ENCODE data around the gene LRRC1. TPM values are rescaled to one million over a fixed set of nuclear protein-coding genes. Genes with fewer than 3 reads are reported as not detected.
A peak's percentile ranks its signal among the peaks of the same experiment; 100 is the strongest.

LRRC1 gene
- total RNA-seq, 2 experiments from 2014 or later = 4.5 to 4.6 TPM

DNA sequence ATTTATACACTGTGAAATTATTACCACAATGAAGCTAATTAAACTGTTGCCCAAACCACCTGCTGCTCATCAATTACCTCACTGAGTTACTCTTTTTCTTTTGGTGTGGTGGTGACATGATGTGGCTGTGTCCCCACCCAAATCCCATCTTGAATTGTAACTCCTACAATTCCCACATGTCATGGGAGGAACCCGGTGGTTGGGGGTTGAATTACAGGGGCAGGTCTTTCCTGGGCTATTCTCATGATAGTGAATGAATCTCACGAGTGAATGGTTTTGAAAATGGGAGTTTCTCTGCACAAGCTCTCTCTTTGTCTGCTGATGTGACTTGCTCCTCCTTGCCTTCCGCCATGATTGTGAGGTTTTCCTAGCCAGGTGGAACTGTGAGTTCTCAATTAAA is 145.0 kb downstream of the LRRC1 start:
- CTCF ChIA-PET = no interaction called here
- Mint-ChIP-seq H3K27ac (no peak overlapping the region), H3K27me3 (peaks cover 11% of the 10 kb centered on the region), H3K9me3 (ENCODE audit: low read depth) (no peaks in the 10 kb centered on the region), H3K4me1 (peaks cover 12% of the 10 kb centered on the region), H3K4me3 (no peak overlapping the region), H3K36me3 (no peaks in the 10 kb centered on the region)
- DNase-seq (no peak), ATAC-seq (no peak)

DNA sequence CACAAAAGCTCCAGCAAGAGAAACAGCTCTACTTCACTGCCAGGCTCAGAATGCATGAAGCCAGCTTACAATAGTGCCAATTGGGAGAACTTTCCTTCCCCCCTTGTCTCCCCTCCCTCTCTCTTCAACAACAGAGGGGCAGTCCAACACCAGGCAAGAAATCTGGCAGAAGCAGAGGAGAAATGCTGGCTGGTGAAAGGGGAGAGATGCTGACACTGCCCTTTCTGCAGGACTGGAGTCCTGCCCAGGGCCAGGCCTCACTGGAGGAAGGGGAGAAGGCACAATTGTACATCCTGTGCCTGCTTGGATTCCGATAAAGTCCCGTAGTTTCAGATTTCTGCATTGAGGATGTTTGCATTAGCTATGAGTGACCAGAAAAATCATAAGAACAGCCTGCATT is 148.6 kb downstream of the LRRC1 start:
- DNase-seq (no peak), ATAC-seq (no peak)
- CTCF ChIA-PET = no interaction called here
- no peaks in the 10 kb centered on the region for H3K9me3 Mint-ChIP-seq (ENCODE audit: low read depth)
- H3K4me3 Mint-ChIP-seq = no peak overlapping the region
- peaks cover 4% of the 10 kb centered on the region for H3K4me1 Mint-ChIP-seq
- no peaks in the 10 kb centered on the region for H3K36me3 Mint-ChIP-seq
- peaks cover 23% of the 10 kb centered on the region for H3K27me3 Mint-ChIP-seq
- no peak overlapping the region for H3K27ac Mint-ChIP-seq

DNA sequence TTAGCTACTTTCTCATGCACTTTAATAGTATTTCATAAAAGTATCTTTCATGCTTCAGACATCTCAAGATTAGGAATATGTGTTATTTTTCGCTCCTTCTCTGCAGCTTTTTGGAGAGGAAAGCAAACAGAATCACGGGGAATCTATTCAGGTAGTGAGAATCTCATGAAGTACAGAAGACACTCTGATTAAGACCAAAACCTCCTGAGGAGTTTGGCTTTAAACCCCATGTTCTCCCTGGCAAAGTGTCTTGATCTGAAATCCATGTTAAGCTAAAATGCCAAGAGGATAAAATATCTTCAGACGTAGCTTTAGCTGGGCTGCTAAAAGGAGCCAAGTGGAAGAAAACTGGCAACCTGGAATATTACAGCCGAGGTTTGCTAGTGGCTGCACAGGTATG is 149.3 kb downstream of the LRRC1 start:
- CTCF ChIA-PET = no interaction called here
- no peak overlapping the region for H3K4me3 Mint-ChIP-seq
- no peaks in the 10 kb centered on the region for H3K4me1 Mint-ChIP-seq
- no peaks in the 10 kb centered on the region for H3K9me3 Mint-ChIP-seq (ENCODE audit: low read depth)
- DNase-seq (no peak), ATAC-seq (no peak)
- H3K27ac Mint-ChIP-seq = no peak overlapping the region
- peaks cover 29% of the 10 kb centered on the region for H3K27me3 Mint-ChIP-seq
- no peaks in the 10 kb centered on the region for H3K36me3 Mint-ChIP-seq

DNA sequence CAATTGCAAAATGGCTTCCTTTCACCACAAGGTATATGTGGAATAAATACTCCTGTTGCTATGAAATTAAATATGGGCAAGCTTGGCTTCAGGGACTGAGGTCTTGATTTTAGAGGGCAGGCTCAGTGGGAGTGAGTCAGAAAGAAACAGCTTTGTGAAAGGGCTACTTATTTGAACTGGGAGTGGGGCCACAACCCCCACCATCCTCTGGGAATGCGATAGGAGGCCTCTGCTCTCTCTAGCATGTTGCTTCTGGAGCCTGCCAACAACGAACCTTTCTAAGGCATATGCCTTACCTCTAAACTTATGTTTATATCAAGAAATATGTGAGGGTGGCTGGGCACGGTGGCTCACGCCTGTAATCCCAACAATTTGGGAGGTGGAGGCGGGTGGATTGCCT is 149.7 kb downstream of the LRRC1 start:
- Mint-ChIP-seq H3K27me3 (peaks cover 33% of the 10 kb centered on the region), H3K27ac (no peak overlapping the region), H3K4me3 (no peak overlapping the region), H3K9me3 (ENCODE audit: low read depth) (no peaks in the 10 kb centered on the region), H3K36me3 (no peaks in the 10 kb centered on the region), H3K4me1 (no peaks in the 10 kb centered on the region)
- CTCF ChIA-PET = interaction anchor here (1.5 kb wide), 1 partner anchor 10 kb away, joined by 4 read pairs; no protein-coding TSS in a partner anchor
- no peak for DNase-seq
- no peak for ATAC-seq

DNA sequence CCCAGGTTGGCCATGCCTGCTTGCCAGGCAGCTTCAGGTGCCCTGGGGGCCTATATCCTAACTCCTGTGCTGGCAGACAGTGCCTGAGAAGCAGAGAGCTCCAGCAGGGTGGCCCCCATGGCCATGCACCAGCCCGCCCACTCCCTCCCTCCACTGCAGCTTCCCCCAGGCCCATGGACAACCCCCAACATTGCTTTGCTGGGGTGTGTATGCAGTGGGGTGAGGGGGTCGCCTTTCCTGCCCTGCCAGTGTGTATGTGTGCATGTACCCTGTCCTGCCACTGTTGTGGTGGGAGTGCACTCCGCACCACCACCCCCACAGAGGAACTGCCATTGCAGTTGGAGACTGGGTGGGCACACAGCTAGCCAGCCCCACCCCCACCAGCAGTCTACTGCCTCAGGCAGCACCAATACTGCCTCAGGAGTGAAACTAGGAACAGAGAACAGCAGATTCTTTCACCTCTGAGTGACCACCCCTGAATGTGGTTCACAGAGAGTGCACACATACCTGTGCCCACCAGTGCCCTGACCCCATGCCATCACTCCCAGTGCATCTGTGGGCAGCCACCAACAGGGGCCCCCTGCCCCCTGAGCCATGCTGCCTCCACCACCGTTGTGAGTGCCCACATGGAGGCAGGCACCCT is 151.1 kb downstream of the LRRC1 start:
- H3K9me3 Mint-ChIP-seq (ENCODE audit: low read depth) = peaks cover 3% of the 10 kb centered on the region
- DNase-seq (no peak), ATAC-seq (no peak)
- no peaks in the 10 kb centered on the region for H3K4me1 Mint-ChIP-seq
- H3K27me3 Mint-ChIP-seq = peaks cover 32% of the 10 kb centered on the region
- H3K4me3 Mint-ChIP-seq = no peak overlapping the region
- H3K27ac Mint-ChIP-seq = no peak overlapping the region
- CTCF ChIA-PET = interaction anchor here (1.5 kb wide), 1 partner anchor 9 kb away, joined by 4 read pairs; no protein-coding TSS in a partner anchor
- no peaks in the 10 kb centered on the region for H3K36me3 Mint-ChIP-seq

DNA sequence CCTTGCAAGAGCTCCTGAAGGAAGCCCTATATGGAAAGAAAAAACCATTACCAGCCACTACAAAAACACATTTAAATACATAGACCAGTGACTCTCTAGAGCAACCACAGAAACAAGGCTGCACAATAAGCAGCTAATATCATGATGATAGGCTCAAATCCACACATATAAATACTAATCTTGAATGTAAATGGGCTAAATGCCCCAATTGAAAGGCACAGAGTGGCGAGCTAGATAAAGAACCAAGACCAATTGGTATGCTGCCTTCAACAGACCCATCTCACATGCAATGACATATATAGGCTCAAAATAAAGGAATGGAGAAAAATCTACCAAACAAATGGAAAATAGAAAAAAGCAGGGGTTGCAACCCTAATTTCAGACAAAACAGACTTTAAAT is 153.0 kb downstream of the LRRC1 start:
- Mint-ChIP-seq H3K4me1 (no peaks in the 10 kb centered on the region), H3K36me3 (no peaks in the 10 kb centered on the region)
- CTCF ChIA-PET = no interaction called here

DNA sequence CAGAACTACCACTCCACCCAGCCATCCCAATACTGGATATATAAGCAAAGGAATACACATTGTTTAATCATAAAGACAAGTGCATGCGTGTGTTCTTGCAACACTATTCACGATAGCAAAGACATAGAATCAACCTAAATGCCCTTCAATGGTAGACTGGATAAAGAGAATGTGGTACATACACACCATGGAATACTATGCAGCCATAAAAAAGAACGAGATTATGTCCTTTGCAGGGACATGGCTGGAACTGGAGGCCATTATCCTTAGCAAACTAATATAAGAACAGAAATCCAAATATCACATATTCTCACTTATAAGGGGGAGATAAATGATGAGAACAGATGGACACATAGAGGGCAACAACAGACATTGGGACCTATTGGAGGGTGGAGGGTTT is 156.6 kb downstream of the LRRC1 start:
- no peaks in the 10 kb centered on the region for H3K36me3 Mint-ChIP-seq
- no peak overlapping the region for H3K27ac Mint-ChIP-seq
- H3K27me3 Mint-ChIP-seq = peaks cover 40% of the 10 kb centered on the region
- no peak for ATAC-seq
- H3K9me3 Mint-ChIP-seq (ENCODE audit: low read depth) = peaks cover 3% of the 10 kb centered on the region
- no peak for DNase-seq
- CTCF ChIA-PET = no interaction called here
- H3K4me3 Mint-ChIP-seq = no peak overlapping the region
- no peaks in the 10 kb centered on the region for H3K4me1 Mint-ChIP-seq

More for the DNA sequence above, 153.0 kb downstream of the LRRC1 start:
- no peak overlapping the region for H3K4me3 Mint-ChIP-seq
- peaks cover 3% of the 10 kb centered on the region for H3K9me3 Mint-ChIP-seq (ENCODE audit: low read depth)
- DNase-seq (no peak), ATAC-seq (no peak)
- H3K27me3 Mint-ChIP-seq = peaks cover 34% of the 10 kb centered on the region
- no peak overlapping the region for H3K27ac Mint-ChIP-seq

DNA sequence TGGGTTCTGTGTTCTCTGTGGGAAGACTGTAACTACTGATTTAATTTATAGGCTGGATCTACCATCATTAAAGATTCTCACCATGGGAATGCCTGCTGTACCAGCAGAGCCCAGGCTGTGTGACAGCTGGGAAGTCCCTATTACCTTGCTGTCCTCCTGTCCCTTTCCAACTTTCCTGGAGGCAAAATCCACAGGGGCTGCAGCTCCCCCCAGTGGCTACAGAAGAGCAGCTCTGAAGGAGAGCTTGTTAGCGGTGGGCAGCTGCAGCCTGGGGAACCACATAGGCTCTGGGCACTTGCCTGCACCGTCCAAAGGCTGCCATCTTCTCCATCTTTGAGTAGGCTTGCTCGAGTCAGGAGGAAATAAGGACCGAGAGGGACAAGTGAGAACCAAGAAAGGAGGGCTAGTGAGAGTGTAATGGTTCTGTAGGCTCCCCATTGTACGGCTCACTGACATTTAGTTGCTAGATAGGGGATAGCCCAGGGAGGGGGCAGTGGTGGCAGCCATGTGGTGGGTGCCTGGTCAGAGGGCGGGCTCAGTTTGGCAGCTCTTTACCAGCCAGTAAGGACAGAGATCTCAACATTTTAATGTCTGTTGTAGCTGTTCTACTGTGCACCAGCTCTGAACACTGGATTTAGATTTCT is 161.4 kb downstream of the LRRC1 start:
- Mint-ChIP-seq H3K27me3 (peaks cover 27% of the 10 kb centered on the region), H3K27ac (no peak overlapping the region), H3K4me1 (no peaks in the 10 kb centered on the region), H3K4me3 (no peak overlapping the region), H3K9me3 (ENCODE audit: low read depth) (no peaks in the 10 kb centered on the region), H3K36me3 (no peaks in the 10 kb centered on the region)
- peak; percentile 58 for ATAC-seq
- peak; percentile 51 for DNase-seq
- CTCF ChIA-PET = interaction anchor here (0.8 to 2.5 kb wide), 11 partner anchors 12 to 237 kb away, joined by 3 to 24 read pairs (median 5); partner anchors contain the start of gene LRRC1

DNA sequence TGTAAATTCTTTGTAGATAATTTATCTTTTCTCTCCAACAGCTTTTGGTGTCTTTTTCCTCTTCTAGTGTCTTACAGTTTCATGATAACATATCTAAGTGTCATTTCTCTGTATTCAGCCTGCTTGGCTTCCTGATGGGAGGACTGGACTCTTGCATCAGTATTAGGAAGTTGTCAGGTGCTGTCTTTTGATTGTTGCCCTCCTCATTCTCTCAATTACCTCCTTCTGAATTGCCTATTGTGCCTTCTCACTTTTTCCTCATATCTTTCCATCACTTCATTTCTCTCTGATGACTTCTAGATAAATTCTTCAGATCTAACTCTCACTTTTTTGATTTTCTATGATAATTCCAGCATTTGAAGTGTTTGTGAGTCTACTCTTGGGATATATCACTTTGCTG is 162.0 kb downstream of the LRRC1 start:
- no peak for DNase-seq
- Mint-ChIP-seq H3K27me3 (peaks cover 27% of the 10 kb centered on the region), H3K4me1 (no peaks in the 10 kb centered on the region), H3K9me3 (ENCODE audit: low read depth) (no peaks in the 10 kb centered on the region), H3K4me3 (no peak overlapping the region), H3K27ac (no peak overlapping the region), H3K36me3 (no peaks in the 10 kb centered on the region)
- CTCF ChIA-PET = interaction anchor here (1.1 to 2.5 kb wide), 8 partner anchors 52 to 238 kb away, joined by 3 to 24 read pairs (median 13); partner anchors contain the start of gene LRRC1
- ATAC-seq = no peak

DNA sequence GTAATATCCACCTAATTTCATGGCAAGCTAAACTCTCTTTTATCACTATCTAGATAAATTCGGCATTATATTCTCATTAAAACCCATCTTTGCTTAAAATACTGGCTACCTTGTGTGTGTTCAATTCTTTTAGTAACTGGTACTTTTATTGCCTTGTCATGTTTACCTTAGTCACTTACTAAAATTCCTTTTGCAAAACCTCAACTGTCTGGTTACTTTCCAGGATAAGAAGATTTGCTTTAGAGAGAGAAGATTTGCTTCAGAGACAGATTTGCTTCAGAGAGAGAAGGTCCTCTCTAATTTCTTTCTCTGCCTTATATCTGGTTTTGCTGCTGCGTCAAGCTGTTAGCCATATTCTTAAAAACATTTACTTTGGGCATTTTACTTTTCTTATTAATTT is 164.9 kb downstream of the LRRC1 start:
- peaks cover 27% of the 10 kb centered on the region for H3K27me3 Mint-ChIP-seq
- CTCF ChIA-PET = no interaction called here
- H3K36me3 Mint-ChIP-seq = no peaks in the 10 kb centered on the region
- no peaks in the 10 kb centered on the region for H3K4me1 Mint-ChIP-seq
- H3K27ac Mint-ChIP-seq = no peak overlapping the region
- H3K4me3 Mint-ChIP-seq = no peak overlapping the region
- no peak for ATAC-seq
- no peak for DNase-seq
- no peaks in the 10 kb centered on the region for H3K9me3 Mint-ChIP-seq (ENCODE audit: low read depth)

DNA sequence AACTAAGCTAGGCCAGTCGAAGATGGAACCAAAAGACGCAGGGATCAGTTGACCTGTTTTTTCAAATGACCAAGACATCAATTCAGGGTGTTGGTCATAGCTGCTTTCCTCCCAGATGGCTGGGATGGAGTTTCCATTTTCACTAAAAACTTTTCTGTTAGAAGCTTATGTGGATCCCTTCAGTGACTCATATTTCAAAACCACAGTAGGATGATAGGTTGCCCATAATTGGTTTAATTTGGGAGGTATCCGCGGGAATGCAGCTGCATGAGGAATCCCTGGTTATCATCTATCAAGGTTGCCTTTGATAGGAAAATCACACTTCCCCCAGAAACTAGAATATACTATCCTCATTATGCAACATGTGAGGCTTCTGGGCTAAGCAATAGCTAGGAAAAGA is 165.5 kb downstream of the LRRC1 start:
- H3K4me1 Mint-ChIP-seq = no peaks in the 10 kb centered on the region
- CTCF ChIA-PET = no interaction called here
- DNase-seq (no peak), ATAC-seq (no peak)
- no peaks in the 10 kb centered on the region for H3K36me3 Mint-ChIP-seq
- H3K4me3 Mint-ChIP-seq = no peak overlapping the region
- no peaks in the 10 kb centered on the region for H3K9me3 Mint-ChIP-seq (ENCODE audit: low read depth)
- no peak overlapping the region for H3K27ac Mint-ChIP-seq
- peaks cover 24% of the 10 kb centered on the region for H3K27me3 Mint-ChIP-seq

DNA sequence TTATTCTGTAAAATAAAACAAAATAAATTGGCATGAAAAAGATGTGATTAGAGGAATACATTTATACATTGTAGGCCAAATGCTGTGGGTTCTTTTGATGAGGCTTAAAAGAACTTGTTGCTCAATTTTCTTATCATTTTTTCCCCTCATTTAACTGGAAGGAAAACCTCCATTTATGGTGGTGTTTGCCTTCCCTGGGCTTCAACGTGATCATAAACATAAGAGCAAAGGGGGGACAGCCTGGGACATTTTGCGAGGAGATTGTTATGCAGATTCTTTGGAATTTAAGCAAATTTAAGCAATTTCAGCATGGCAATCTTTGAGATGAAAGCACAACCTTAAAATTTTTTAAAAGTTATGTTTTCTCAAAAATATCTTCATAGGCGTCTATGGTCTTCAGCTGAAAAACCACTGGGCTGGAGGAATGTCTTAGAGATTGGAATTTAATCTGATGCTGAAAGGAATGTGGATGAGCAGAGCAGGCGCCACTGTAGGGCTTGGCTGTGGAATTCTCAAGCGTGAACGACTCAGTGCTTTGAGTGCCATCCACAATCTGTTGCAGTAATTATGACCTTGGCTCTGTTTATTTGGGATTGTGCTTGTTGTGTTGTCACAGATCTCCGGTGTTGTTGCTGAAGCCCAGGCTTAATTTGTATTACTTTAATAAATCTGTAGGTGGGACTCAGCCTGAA is 167.0 kb downstream of the LRRC1 start:
- CTCF ChIA-PET = no interaction called here
- Mint-ChIP-seq H3K36me3 (no peaks in the 10 kb centered on the region), H3K27ac (no peak overlapping the region), H3K4me1 (no peaks in the 10 kb centered on the region), H3K27me3 (peaks cover 24% of the 10 kb centered on the region), H3K9me3 (ENCODE audit: low read depth) (no peaks in the 10 kb centered on the region), H3K4me3 (no peak overlapping the region)
- no peak for DNase-seq
- no peak for ATAC-seq

DNA sequence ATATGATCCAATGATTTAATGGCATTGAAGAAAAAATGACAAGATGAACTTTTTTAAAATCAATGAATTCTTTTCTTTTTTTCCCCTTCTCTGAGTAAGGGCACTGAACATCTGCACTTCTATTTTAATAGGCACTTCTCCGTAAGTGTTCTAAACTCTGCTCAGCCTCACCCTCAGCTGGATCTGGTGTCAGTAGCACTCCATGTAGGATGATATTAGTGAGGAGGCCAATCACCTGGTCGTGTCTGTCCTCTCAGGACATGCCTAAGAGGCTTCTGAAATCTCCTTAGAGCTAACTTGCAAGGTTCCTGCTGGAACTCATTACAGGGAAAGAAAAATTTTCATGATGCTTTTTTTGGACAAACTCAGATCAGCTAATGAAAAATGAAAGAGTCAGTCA is 167.8 kb downstream of the LRRC1 start:
- DNase-seq (no peak), ATAC-seq (no peak)
- Mint-ChIP-seq H3K27me3 (peaks cover 19% of the 10 kb centered on the region), H3K4me3 (no peak overlapping the region), H3K36me3 (no peaks in the 10 kb centered on the region), H3K9me3 (ENCODE audit: low read depth) (no peaks in the 10 kb centered on the region), H3K27ac (no peak overlapping the region), H3K4me1 (no peaks in the 10 kb centered on the region)
- CTCF ChIA-PET = no interaction called here

DNA sequence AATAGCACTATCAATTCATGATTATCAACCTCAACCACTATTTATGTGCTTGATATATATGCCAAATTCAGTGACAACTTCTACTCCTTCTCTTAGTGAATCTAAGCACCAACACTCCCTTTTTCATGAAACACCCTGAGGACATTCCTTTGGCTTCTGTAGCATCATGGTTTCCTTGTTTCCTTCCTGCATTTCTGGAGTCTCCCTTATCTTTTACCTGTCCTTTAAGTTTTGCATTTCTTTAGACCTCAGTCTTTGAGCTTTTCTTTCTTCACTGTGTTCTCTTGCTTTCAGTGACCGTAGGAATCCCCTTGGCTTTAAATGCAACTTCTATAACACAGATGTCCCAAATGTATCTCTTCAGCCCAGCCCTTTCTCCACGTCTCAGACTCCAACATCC is 172.6 kb downstream of the LRRC1 start:
- DNase-seq (no peak), ATAC-seq (no peak)
- CTCF ChIA-PET = interaction anchor here (1.3 kb wide), 1 partner anchor 12 kb away, joined by 3 read pairs; no protein-coding TSS in a partner anchor
- Mint-ChIP-seq H3K36me3 (no peaks in the 10 kb centered on the region), H3K4me3 (no peak overlapping the region), H3K9me3 (ENCODE audit: low read depth) (no peaks in the 10 kb centered on the region), H3K27me3 (peaks cover 20% of the 10 kb centered on the region), H3K27ac (no peak overlapping the region), H3K4me1 (no peaks in the 10 kb centered on the region)

All from activated CD8-positive, alpha-beta memory T cell treated with anti-CD3 and anti-CD28 coated beads, Interleukin-2, amount 10 ng/mL, durations not matched to agents 7 days and 5 days (primary cell).